Measurements from ENCODE around the gene RARA. TPM values are rescaled to one million over a fixed set of nuclear protein-coding genes. Genes with fewer than 3 reads are reported as not detected.
A peak's percentile ranks its signal among the peaks of the same experiment; 100 is the strongest.

The RARA gene
- total and polyA plus RNA-seq, 12 donors = 11.2 to 34.0 (median 18.9) TPM

GRCh38 chr17:40323391-40324381 lies 14.7 kb downstream of the RARA start:
- H3K9me3 ChIP-seq = no peaks in the 10 kb centered on the region
- peak overlapping the region; percentile 94 to 98 (median 96) for H3K27ac ChIP-seq
- DNase-seq = peak; percentile 64 to 89

GRCh38 chr17:40325156-40326013 lies 16.4 kb downstream of the RARA start:
- DNase-seq (no peak), ATAC-seq (no peak)
- WGBS, 2 donors = 80 to 81% methylated on average over 13 of the region's 13 CpGs

More at GRCh38 chr17:40323391-40324381, 14.7 kb downstream of the RARA start:
- H3K27me3 ChIP-seq = no peaks in the 10 kb centered on the region
- no peaks in the 10 kb centered on the region for H3K36me3 ChIP-seq
- peaks cover 71 to 100% (median 98%) of the 10 kb centered on the region in 9 donors for H3K4me1 ChIP-seq
- ATAC-seq = peak; percentile 13 to 69 (median 34)
- H3K4me3 ChIP-seq = peak overlapping the region in 7 of 10 donors; percentile 50 to 99 (median 89)
- no peak for TF ChIP-seq CTCF (IDR thresholded peaks at IDR 0.05)
- WGBS, 2 donors = 32 to 35% methylated on average over 10 of the region's 10 CpGs
- intact Hi-C loops (cut with DNase I) = no loop called here

GRCh38 chr17:40326014-40326831 lies 17.2 kb downstream of the RARA start:
- intact Hi-C loops (cut with DNase I) = no loop called here
- Histone ChIP-seq H3K4me3 (peak overlapping the region in 1 of 10 donors; percentile 34), H3K27ac (peak overlapping the region in 9 of 10 donors; percentile 59 to 98 (median 96)), H3K9me3 (no peaks in the 10 kb centered on the region), H3K27me3 (no peaks in the 10 kb centered on the region), H3K4me1 (peaks cover 73 to 100% (median 99%) of the 10 kb centered on the region in 9 donors), H3K36me3 (peaks cover 0 to 8% (median 0%) of the 10 kb centered on the region in 9 donors)
- DNase-seq = peak in 1 of 2 donors; percentile 31
- no peak for ATAC-seq
- WGBS, 2 donors = 63 to 70% methylated on average over 17 of the region's 17 CpGs
- TF ChIP-seq CTCF (IDR thresholded peaks at IDR 0.05) = no peak

More at GRCh38 chr17:40325156-40326013, 16.4 kb downstream of the RARA start:
- TF ChIP-seq CTCF (IDR thresholded peaks at IDR 0.05) = no peak
- intact Hi-C loops (cut with DNase I) = loop anchor here in 1 of 10 donors (1.0 kb wide), 1 partner anchor 14 kb away; no protein-coding TSS in a partner anchor
- Histone ChIP-seq H3K4me1 (peaks cover 70 to 100% (median 99%) of the 10 kb centered on the region in 9 donors), H3K36me3 (no peaks in the 10 kb centered on the region), H3K27me3 (no peaks in the 10 kb centered on the region), H3K27ac (peak overlapping the region in 9 of 10 donors; percentile 59 to 98 (median 97)), H3K9me3 (no peaks in the 10 kb centered on the region), H3K4me3 (peak overlapping the region in 1 of 10 donors; percentile 34)
